DOHH2 (cell line): ENCODE measurements around the gene ASGR1.

Experiments used
- H3F3A ChIP-seq: fragments of 200-600 bp; sonication (generic), shearing (Covaris generic); 2 replicates; pipeline ENCODE4 v1.6.0; 2016; ENCODE audit warnings: antibody characterized with exemption, mild to moderate bottlenecking; ENCODE audit not compliant: control insufficient read depth, insufficient read depth
- H3K27ac ChIP-seq: fragments of 200-600 bp; sonication (generic); 2 replicates; pipeline ENCODE4 v1.5.1; 2014; ENCODE audit warnings: low read depth, mild to moderate bottlenecking, low read length, moderate library complexity
- H3K27me3 ChIP-seq: fragments of 200-600 bp; sonication (generic); 2 replicates; pipeline ENCODE4 v1.6.1; 2014; ENCODE audit warnings: mild to moderate bottlenecking, low read length, mixed read lengths; ENCODE audit not compliant: control insufficient read depth
- H3K36me3 ChIP-seq: fragments of 200-600 bp; sonication (generic); 2 replicates; pipeline ENCODE4 v1.6.1; 2014; ENCODE audit warnings: mild to moderate bottlenecking, low read length, moderate library complexity, mixed read lengths; ENCODE audit not compliant: control insufficient read depth
- H3K4me1 ChIP-seq: fragments of 200-600 bp; sonication (generic); 2 replicates; pipeline ENCODE4 v1.6.1; 2014; ENCODE audit warnings: mild to moderate bottlenecking, low read length, mixed read lengths; ENCODE audit not compliant: control insufficient read depth
- H3K4me2 ChIP-seq: fragments of 200-600 bp; sonication (generic); 2 replicates; pipeline ENCODE4 v1.6.0; 2014; ENCODE audit warnings: mild to moderate bottlenecking, low read length, moderate library complexity
- H3K4me3 ChIP-seq: fragments of 200-600 bp; sonication (generic); 2 replicates; pipeline ENCODE4 v1.5.1; 2014; ENCODE audit warnings: mild to moderate bottlenecking, low read length, mixed read lengths
- H3K79me2 ChIP-seq: fragments of 200-600 bp; sonication (generic); 2 replicates; pipeline ENCODE4 v1.6.1; 2014; ENCODE audit warnings: mild to moderate bottlenecking, low read length, mixed read lengths; ENCODE audit not compliant: control insufficient read depth
- H3K9me2 ChIP-seq: fragments of 200-600 bp; sonication (generic); replicated peaks from 2 replicates; pipeline ENCODE4 v1.6.1; 2014; ENCODE audit warnings: mild to moderate bottlenecking, low read length, mixed read lengths; ENCODE audit not compliant: control insufficient read depth
- H3K9me3 ChIP-seq: fragments of 200-600 bp; sonication (generic); 2 replicates; pipeline ENCODE4 v1.6.1; 2014; ENCODE audit warnings: antibody characterized with exemption, low read length, mixed read lengths; ENCODE audit not compliant: control insufficient read depth, insufficient read depth
- H4K20me1 ChIP-seq: fragments of 200-600 bp; sonication (generic); 2 replicates; pipeline ENCODE4 v1.6.0; 2014; ENCODE audit warnings: low read depth, mild to moderate bottlenecking, antibody characterized with exemption, low read length, moderate library complexity; ENCODE audit not compliant: control insufficient read depth, insufficient read depth
- CTCF ChIP-seq: fragments of 200-600 bp; sonication (generic); IDR thresholded peaks from one replicate; pipeline ENCODE4 v1.5.1; 2014; ENCODE audit warnings: antibody characterized with exemption, mild to moderate bottlenecking, low read depth, low read length; ENCODE audit not compliant: poor library complexity, severe bottlenecking
- EZH2phosphoT487 ChIP-seq: fragments of 200-600 bp; sonication (generic); IDR thresholded peaks from 2 replicates; pipeline ENCODE4 v1.6.1; 2017; ENCODE audit warnings: borderline replicate concordance, mild to moderate bottlenecking, antibody characterized with exemption, low read length, moderate library complexity, mixed read lengths

ASGR1 gene

GRCh38 chr17:7177191-7177953, 1.8 kb downstream of the ASGR1 start:
- peaks cover 16% of the 10 kb centered on the region for H3K27me3 ChIP-seq
- peaks cover 8% of the 10 kb centered on the region for H3K4me1 ChIP-seq
- no peaks in the 10 kb centered on the region for H3K36me3 ChIP-seq
- H3K4me3 ChIP-seq, result peak overlapping the region; percentile 35; the same call in 1 of the 2 replicates
- no peak overlapping the region for H3K27ac ChIP-seq
- H3K9me2 ChIP-seq, result no peaks in the 10 kb centered on the region
- H3K9me3 ChIP-seq, result peaks cover 12% of the 10 kb centered on the region; the same call in 1 of the 2 replicates
- peak overlapping the region; percentile 58 for H3K4me2 ChIP-seq
- no peaks in the 10 kb centered on the region for H3K79me2 ChIP-seq
- TF ChIP-seq CTCF, result peak; percentile 88
- TF ChIP-seq EZH2phosphoT487, result no peak
- H4K20me1 ChIP-seq, result no peaks in the 10 kb centered on the region
- no peaks in the 10 kb centered on the region; the same call in 1 of the 2 replicates for H3F3A ChIP-seq

- H3K27ac ChIP-seq, result no peak overlapping the region
- no peak overlapping the region for H3K4me2 ChIP-seq
- H3F3A ChIP-seq, result no peaks in the 10 kb centered on the region; the same call in 1 of the 2 replicates
- H3K9me2 ChIP-seq, result no peaks in the 10 kb centered on the region
- no peak for TF ChIP-seq CTCF
- TF ChIP-seq EZH2phosphoT487, result no peak
- H4K20me1 ChIP-seq, result no peaks in the 10 kb centered on the region
- H3K27me3 ChIP-seq, result peaks cover 16% of the 10 kb centered on the region
- no peaks in the 10 kb centered on the region for H3K36me3 ChIP-seq
- H3K4me1 ChIP-seq, result peaks cover 8% of the 10 kb centered on the region
- no peak overlapping the region for H3K4me3 ChIP-seq
- no peaks in the 10 kb centered on the region for H3K79me2 ChIP-seq
- H3K9me3 ChIP-seq, result peaks cover 12% of the 10 kb centered on the region; the same call in 1 of the 2 replicates
Observed at GRCh38 chr17:7176841-7177190, 2.4 kb downstream of the ASGR1 start.

GRCh38 chr17:7176107-7176840, 2.9 kb downstream of the ASGR1 start:
- H4K20me1 ChIP-seq, result no peaks in the 10 kb centered on the region
- H3K27me3 ChIP-seq, result peaks cover 16% of the 10 kb centered on the region
- H3F3A ChIP-seq, result no peaks in the 10 kb centered on the region; the same call in 1 of the 2 replicates
- no peak overlapping the region for H3K4me2 ChIP-seq
- H3K4me1 ChIP-seq, result peaks cover 8% of the 10 kb centered on the region
- H3K79me2 ChIP-seq, result no peaks in the 10 kb centered on the region
- TF ChIP-seq EZH2phosphoT487 (no peak), CTCF (no peak)
- H3K4me3 ChIP-seq, result no peak overlapping the region
- H3K36me3 ChIP-seq, result no peaks in the 10 kb centered on the region
- H3K9me2 ChIP-seq, result no peaks in the 10 kb centered on the region
- peaks cover 12% of the 10 kb centered on the region; the same call in 1 of the 2 replicates for H3K9me3 ChIP-seq
- no peak overlapping the region for H3K27ac ChIP-seq
